Tongue (tissue), 2 donors: ENCODE results near the gene FARP1. TPM values are rescaled to one million over a fixed set of nuclear protein-coding genes. Genes with fewer than 3 reads are reported as not detected.
"Not testable (repeated sequence)": the region's sequence is repeated elsewhere in the genome, so short reads cannot be mapped to it uniquely, and the experiment has no call there.

ENCODE experiments used
- DNase-seq: peaks from one replicate; pipeline ENCODE4 v3.0.0-alpha.2; 2015
- total RNA-seq: library from RNA; depleted of rRNA; stranded (reverse); fragments of >200 nt; gene quantifications from one replicate; pipeline ENCODE4 v1.2.3, GENCODE V29; 2014

FARP1 gene
- total RNA-seq, 1 donor from 2014 or later = 42.4 TPM

DNA sequence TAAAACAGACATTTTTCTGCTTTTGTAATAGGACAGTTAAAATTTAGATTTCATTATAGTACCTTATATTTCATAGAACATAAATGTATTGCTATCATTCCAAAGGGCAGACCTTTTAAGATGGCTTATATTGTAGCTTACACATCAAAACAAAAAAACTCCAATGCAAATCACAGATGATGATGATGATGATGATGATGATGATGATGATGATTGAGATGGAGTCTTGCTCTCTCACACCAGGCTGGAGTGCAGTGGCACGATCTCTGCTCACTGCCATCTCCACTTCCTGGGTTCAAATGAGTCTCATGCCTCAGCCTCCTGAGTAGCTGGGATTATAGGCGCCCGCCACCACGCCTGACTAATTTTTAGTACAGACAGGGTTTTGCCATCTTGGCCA is 224.1 kb downstream of the FARP1 start:
- DNase-seq = no peak

DNA sequence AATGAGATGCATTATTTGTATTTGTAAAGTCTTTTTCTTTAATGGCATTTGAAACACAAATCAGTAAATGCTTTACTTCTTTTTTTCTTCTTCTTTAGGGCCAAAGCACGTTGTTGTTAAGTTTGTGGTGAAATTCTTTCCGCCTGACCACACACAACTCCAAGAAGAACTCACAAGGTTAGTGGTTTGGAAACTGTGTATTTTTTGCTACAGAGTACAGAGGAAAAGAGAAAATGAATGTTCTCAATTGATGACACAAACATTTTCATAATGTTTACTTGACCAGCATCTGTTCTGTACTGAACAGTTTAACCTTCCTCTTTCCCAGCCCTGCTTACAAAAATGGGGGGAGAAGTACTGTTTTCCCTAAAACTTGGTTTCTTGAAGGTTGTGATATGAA is 225.1 kb downstream of the FARP1 start:
- no peak for DNase-seq

DNA sequence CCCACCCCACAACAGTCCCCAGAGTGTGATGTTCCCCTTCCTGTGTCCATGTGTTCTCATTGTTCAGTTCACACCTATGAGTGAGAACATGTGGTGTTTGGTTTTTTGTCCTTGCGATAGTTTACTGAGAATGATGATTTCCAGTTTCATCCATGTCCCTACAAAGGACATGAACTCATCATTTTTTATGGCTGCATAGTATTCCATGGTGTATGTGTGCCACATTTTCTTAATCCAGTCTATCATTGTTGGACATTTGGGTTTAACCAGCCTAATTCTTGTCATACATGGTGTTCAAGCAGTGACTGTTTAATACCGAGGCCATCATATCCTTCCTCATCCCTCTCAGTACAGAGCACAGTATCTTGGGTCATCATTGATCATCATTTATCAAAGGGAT is 226.6 kb downstream of the FARP1 start:
- not testable (repeated sequence) for DNase-seq

DNA sequence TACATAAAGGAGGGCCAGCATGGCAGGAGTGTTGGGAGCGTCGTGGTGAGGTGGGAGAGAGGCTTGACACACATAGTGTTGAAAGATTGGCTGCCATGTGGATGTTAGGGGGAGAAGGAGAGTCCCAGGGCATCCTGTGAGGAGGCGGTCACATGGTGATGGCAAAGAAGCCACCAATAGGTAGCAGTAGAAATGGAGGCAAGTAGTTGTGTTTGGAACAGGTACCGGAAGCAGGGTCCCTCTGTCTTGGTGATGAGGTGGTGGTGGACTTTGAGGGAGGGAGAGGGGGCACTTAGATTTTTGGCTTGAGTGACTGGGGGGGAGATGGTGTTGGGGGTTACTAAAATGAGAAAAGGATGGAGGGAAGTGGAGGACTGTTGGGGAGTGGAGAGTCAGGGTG is 227.4 kb downstream of the FARP1 start:
- DNase-seq = no peak

DNA sequence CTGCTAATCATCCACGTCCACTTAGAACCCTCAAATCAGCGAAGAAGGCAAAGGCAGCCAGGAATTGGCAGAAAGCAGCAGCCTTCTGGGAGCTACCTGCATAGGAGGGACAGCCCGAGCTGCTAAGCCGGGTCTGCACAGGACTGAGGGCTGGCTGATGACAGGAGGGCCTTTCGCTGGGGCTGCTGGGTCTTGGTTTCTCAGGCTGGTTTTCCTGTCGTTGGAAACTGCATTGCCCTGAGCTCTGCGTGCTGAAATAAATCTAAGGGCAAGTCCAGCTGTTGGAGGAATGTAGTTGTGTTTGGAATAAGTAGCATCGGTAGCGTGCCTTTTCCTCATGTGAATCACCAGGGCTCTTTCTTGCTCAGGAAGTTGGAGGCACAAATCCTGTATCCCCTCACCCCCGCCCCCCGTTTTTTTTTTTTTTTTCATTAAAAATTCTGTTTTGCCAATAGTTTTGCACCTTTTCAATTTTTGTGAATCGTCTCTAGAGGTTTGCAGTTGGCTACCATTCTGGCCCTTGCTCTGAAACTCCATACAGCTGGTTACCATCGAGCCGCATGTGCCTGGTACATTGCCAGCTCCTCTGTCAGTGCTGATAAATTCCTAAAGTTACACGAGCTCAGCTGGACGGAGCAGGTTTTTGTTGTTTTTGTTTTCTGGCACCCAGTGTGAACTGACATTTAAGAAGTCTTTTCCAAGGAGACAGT is 228.1 kb downstream of the FARP1 start:
- DNase-seq = peak; percentile 92

DNA sequence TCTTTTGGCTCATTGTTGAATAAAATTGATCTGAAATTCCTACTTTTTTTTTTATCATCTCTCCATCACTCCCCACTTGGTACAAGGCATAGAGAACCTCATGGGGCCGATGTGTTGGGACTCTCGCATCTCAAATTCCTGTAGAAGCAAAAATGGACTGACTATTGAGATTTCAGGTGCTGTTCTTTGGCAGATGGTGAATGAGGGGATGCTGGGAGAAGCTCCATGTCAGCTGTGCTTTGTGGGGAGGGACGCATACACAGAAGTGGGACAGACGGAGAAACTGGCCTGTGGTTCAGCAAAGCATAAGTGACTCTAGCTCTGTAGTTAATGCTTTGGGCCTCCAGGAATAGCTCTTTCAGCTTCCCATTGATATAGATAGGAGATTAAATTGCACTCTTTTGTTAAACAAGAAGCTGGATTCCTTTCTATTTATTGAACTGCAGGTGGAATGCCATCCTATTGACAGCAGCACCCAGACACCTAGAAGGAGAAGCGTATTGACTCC is 228.7 kb downstream of the FARP1 start:
- peak; percentile 70 for DNase-seq

DNA sequence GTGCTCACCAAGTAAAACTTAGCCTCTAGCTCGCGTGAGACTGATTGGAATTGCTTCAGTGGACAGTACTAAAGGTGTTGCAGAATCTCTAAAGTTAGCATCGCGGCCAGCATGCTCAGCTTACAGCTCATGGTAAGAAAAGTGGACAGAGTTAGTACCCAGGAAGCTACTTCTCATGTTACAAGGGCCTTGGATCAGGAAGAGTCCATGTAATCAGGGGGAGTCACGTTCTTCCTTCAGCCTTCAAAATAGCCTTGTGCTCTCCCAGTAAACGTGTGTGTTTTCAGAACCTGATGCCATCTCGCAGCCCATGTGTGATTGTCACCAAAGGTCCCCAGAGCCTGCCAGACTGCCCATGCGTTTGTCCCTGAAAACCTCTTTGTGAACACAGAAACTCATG is 230.0 kb downstream of the FARP1 start:
- DNase-seq = peak; percentile 83

DNA sequence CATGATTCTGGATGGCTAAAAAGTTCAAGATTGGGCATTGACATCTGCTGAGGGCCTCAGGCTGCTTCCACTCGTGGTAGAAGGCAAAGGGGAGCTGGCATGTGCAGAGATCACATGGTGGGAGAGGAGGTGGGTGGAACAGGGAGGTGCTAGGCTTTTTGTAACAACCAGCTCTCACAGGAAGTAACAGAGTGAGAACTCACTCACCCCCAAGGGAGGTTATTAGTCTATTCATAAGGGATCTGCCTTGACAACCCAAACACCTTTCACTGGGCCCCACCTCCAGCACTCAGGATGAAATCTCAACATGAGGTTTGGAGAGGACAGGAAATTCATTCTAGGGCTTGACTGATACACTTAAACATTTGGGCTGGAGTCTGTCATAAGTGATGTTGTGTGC is 231.9 kb downstream of the FARP1 start:
- DNase-seq = no peak

DNA sequence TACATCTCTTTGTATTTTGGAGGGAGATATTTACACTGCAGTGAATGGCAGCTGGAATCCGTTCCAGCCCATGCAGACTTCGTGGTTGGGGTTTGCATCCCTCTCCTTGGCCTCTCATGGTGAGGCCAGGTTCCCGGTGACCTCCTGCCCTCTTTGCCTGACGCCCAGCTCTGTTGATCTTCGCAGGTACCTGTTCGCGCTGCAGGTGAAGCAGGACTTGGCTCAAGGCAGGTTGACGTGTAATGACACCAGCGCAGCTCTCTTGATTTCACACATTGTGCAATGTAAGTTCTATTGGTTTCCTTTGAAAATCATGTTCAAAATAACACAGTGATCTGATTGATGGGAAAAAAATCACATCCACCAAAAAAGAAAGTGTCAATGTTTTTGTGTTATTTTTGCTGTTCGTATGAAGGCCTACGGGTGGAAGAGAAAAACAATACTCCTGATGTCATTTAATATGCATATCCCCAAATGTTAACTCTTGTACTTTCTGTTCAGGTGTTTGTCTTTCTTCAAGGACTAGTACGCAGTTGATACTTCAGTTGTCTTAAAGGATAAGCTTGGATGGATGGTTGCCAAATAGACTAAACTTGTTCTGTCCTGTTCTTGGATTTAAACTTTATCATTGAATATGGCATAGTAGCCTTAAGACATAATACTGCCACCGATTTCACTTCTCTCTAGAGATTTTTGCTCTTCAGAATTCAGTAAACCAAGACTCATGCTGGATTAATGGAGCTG is 234.9 kb downstream of the FARP1 start:
- peak; percentile 64 for DNase-seq

DNA sequence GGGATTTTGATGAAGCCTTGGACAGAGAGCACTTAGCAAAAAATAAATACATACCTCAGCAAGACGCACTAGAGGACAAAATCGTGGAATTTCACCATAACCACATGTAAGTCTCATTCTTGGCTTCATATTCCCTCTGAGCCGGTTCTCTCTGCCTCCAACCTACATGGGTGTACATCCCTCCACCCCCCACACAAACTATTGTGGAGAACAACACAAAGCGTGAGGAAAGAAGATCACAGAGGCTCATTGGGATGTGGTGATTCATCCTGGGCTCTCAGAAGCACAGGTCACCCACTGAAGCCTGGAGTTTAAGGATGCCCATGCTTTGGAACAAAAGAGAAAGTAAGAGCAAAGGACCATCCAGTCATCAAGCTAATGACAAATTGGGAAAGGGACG is 241.8 kb downstream of the FARP1 start:
- no peak for DNase-seq

DNA sequence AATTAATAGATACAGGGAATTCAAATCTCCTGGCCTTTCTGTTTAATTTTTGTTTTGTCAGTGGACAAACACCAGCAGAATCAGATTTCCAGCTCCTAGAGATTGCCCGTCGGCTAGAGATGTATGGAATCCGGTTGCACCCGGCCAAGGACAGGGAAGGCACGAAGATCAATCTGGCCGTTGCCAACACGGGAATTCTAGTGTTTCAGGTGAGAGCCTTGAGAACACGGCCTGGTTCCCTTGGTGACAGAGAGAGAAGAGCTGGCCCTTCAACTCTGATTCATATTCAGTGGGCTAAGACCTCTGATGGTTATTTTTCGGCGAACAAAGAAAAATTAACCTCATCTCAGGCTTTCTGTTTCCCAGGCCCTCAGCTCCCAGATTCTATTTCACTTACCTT is 242.7 kb downstream of the FARP1 start:
- no peak for DNase-seq

DNA sequence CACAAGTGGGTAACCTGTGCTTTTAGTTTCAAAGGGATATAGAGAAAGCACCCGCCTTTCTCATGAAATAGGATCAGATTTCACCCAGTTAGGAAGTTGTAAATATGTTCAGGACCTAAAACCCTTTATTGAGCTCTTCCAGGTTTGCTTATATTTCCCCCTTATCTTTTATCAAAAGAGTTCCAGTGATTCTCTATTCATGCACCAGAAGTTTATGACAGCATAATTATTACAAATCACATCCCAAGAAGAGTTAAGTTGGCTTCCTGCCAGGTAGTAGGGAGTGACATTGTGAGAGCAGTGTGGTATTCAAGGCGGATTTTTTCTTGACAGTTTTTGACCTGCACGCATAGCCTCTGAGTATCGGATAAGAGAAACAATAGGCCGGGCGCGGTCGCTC is 243.7 kb downstream of the FARP1 start:
- DNase-seq = no peak

DNA sequence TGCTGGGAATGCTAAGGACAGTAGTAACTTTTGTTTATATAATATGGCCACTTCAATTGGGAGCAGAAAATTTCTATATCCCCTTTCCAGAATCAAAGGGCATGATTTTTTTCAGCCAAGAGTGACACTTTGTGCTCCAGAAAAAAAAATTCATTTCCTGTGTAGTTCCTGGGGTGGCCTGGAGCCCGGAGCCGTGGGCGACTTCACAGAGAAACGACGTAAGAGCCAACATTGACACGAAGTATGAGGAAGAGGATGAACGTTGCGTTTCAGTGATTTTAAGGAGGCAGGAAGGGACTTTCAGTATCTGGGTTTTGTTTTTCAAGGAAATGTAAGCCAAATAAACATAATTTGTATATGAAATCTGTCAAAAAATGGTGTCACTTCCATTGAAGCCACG is 246.4 kb downstream of the FARP1 start:
- no peak for DNase-seq

DNA sequence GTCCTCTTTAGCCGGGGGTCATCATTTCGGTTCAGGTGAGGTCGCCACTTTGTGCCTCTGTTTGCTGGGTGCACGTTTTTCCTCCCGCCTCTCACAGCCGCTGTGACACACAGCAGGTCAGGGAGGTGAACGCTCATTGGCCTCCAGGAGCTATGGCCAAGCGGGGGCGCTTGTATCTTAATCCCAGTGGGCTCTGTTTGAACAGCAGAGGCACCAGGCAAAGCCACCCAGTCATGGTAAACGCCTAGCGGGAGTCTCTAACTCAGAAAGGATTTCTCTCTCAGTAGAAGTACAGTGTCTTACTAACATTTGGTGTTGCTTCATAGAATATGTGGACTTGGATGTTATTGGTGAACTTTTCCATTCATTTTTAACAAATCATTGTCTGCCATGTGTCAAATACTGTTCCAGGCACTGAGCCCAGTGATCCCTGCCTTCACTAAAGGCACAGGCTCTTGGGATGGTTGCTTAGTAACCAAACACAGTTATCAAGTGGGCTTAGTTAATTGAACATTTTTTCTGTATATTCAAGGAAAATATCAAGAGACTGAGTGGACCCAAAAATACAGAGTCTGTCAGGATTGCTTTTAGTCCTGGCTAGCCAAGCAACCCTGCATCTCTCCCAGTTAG is 247.3 kb downstream of the FARP1 start:
- peak; percentile 67 for DNase-seq

DNA sequence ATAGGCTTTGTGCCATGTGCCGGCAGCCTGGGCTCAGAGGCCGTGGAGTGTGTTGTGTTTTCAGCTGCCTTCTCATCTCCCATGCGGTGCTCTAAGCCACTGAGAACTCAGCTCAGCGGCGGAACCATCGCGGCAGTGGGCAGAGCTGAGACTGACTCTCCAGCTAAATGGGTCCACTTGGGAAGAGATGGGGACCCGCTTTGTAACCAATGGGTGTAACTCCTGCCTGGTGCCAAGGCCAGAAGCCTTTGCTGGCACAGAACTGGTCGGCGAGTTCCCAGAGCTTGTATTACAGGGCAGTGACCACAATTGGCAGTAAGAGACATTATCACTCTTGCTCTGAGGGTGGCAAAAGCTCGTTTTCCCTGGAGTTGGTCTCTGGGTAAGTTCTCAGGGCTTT is 251.0 kb downstream of the FARP1 start:
- DNase-seq = peak; percentile 40

DNA sequence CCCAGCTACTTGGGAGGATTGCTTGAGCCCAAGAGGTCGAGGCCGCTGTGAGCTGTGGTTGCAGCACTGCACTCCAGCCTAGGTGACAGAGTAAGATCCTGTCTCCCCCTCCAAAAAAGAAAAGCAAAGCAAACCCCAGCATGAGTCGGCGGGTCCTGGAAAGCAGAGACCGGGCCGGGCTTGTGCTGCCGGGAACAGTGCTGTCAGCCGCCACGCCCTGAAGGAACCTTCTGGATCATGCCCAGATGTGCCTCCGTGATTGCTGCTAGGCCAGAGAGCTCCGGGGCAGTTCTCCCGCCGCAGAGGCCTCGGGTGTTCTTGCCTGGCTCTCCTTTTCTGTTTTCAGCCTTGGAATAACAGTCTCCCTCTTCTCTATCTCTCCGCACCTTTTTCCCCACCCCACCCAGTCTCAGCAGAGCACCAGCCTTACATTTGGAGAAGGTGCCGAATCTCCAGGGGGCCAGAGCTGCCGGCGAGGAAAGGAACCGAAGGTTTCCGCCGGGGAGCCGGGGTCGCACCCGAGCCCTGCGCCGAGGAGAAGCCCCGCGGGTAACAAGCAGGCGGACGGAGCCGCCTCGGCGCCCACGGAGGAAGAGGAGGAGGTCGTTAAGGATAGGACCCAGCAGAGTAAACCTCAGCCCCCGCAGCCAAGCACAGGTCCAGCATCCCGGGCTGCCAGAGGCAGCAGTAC is 252.1 kb downstream of the FARP1 start:
- DNase-seq = no peak

DNA sequence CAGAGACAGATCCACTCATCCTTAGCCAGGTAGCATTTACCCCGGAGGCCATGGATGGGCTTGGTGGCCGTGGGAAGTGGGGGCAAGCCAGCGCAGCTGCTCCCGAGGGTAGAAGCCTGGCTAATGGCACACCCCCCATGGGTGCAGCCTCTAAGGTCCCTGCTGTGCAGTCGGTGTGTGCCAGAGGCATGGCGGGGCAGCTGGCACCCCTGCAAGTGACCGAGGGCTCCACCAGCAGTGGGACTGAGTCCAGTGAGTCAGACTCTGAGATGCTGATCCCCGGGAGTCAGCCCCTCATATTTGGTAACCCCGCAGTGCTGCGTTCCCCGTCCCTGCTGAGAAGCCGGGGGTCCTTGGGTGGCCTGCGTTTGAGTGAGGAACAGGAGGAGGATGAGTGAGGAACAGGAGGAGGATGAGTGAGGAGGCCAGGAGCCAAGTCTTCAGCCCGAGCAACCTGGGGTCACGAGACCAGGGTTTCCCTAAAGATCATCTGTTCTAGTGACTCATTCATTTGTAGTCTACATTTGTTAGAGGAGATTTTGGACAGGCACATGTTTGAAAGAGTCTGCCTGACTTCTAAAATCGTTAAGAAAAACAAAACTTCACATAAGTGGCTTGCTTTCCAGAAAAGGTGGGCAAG is 253.3 kb downstream of the FARP1 start:
- DNase-seq = no peak

DNA sequence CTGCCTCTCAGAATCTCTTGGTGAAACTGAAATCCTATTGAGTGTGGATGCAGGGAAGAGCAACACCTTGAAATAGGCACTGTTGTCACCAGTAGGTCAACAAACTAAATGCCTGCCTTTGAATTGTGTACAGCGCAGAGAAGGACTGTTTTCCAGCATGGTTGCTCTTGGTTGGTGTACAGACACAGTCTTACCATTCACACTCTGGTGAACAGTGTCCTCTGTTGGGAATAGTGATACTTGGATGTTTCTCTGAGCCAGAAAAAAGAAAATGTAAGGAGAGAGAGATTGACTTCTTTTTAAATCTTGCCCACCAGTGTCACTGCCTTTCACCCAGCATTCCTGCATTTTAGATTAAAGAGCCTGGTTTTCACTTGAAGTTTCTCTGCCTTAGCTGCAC is 254.3 kb downstream of the FARP1 start:
- DNase-seq = peak; percentile 48

DNA sequence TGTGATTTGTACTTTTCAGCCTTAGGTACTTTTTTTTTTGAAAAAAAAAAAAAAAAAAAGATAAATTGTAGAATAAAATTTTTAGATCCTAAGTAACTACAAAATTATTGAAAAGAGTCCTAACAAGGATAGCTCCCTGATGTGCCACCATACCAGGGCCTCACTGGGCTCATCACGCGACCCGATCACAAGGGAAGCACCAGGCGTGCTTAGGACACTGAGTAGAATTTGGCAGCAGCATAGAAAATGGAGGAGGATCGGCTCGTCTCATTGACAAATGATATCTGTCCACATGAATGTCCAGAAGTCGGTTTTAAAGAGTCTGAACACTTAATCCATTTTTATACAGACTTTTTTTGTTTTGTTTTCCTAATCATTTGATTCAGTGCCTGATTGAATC is 255.0 kb downstream of the FARP1 start:
- DNase-seq = no peak

DNA sequence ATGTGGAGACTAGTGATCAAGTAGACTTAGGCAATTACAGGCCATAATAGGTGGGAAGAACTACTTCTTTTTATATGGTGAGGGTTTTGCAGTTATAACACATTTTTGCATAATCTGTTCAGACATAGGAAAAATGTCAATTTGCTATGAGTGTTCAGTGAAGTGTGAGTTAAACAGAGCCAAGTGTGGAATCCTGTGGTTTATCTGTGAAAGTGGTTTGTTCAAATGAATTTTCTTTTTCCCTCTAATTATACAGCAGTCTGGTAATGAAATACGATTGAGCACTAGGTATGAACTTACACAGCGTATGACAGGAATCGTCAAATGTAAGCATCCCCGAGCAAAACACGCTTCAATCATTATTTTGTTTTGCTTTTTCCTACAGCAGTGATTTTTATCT is 255.7 kb downstream of the FARP1 start:
- DNase-seq = no peak

DNA sequence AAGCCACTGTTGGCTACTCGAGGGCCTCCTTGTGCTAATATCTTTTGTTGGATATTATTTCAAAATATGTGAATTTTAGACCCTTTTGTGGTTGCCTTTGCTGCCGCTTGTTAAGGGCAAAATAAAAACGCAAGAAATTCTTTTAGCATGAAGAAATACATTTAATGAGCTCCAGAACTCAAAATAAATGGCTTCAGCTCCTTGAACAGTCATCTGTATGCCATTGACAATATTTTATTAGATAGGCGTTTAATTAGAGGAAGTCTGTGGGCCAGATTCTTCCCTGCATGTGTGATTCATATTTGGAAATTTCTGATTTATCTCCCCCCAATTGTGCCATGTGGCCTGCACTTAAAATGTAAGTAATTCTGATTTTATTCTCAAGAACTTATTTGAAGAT is 256.9 kb downstream of the FARP1 start:
- no peak for DNase-seq

DNA sequence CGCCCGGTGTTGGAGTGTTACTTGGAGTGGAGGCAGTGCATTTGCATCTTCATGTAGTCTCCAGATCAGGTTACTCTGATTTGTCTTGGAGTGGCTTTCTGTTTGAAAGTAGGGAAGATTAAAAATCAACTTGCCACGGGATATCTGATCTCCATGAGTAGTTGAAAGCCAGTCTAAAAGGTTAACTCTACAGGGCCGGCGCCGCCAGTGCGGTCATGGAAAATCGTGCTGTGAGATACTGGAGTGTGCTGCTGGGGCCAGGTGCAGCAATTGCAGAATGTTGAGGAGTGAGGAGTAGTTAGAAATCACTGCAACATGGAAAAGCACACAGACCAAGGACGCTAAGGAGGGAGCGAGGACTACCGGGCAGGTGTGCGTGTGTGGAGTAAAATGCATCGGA is 259.0 kb downstream of the FARP1 start:
- no peak for DNase-seq
